Glomerular endothelial cell (primary cell): ENCODE data around the gene TSPEAR. TPM values are rescaled to one million over a fixed set of nuclear protein-coding genes. Genes with fewer than 3 reads are reported as not detected.

Source experiments
- total RNA-seq: library from RNA; depleted of rRNA; stranded (reverse); fragments of >200 nt; gene quantifications from 2 replicates; pipeline ENCODE4 v1.2.3, GENCODE V29; 2015

Gene TSPEAR
- total RNA-seq, 1 donor from 2014 or later = 0.12 TPM

Other genes with a start within 250 kb of the TSPEAR start
- gene KRTAP10-1, start 171.4 kb downstream of the TSPEAR start, total RNA-seq = not detected in 2 replicates
- gene KRTAP10-2, start 160.1 kb downstream of the TSPEAR start, total RNA-seq = not detected in 2 replicates
- gene KRTAP10-3, start 152.8 kb downstream of the TSPEAR start, total RNA-seq = not detected in 2 replicates
- gene KRTAP10-4, start 137.8 kb downstream of the TSPEAR start, total RNA-seq = not detected in 2 replicates
- gene KRTAP10-5, start 131.0 kb downstream of the TSPEAR start, total RNA-seq = not detected in 2 replicates
- gene KRTAP10-6, start 119.1 kb downstream of the TSPEAR start, total RNA-seq = not detected in 2 replicates
- not detected in 2 replicates for gene KRTAP10-7, start 111.0 kb downstream of the TSPEAR start, total RNA-seq
- gene KRTAP10-8, start 99.5 kb downstream of the TSPEAR start, total RNA-seq = not detected in 2 replicates
- not detected in 2 replicates for gene KRTAP10-9, start 84.5 kb downstream of the TSPEAR start, total RNA-seq
- not detected in 2 replicates for gene KRTAP10-10, start 74.2 kb downstream of the TSPEAR start, total RNA-seq
- not detected in 2 replicates for gene KRTAP10-11, start 65.2 kb downstream of the TSPEAR start, total RNA-seq
- not detected in 2 replicates for gene KRTAP12-4, start 56.9 kb downstream of the TSPEAR start, total RNA-seq
- gene KRTAP12-3, start 53.6 kb downstream of the TSPEAR start, total RNA-seq = not detected in 2 replicates
- gene KRTAP12-2, start 44.6 kb downstream of the TSPEAR start, total RNA-seq = not detected in 2 replicates
- not detected in 2 replicates for gene KRTAP12-1, start 29.4 kb downstream of the TSPEAR start, total RNA-seq
- not detected in 2 replicates for gene KRTAP10-12, start 14.4 kb downstream of the TSPEAR start, total RNA-seq
- gene UBE2G2, start 90.2 kb upstream of the TSPEAR start, total RNA-seq = 42.6 and 74.9 TPM in 2 replicates
- gene SUMO3, start 106.5 kb upstream of the TSPEAR start, total RNA-seq = 59.8 and 79.2 TPM in 2 replicates
- 464 and 500 TPM in 2 replicates for gene PTTG1IP, start 162.1 kb upstream of the TSPEAR start, total RNA-seq
- 0.93 TPM in 1 of 2 replicates, not detected in the other for gene ITGB2, start 209.3 kb upstream of the TSPEAR start, total RNA-seq
- 22.7 and 26.5 TPM in 2 replicates for gene SLX9, start 228.5 kb upstream of the TSPEAR start, total RNA-seq